ENCODE data around the gene LARGE1. TPM values are rescaled to one million over a fixed set of nuclear protein-coding genes. Genes with fewer than 3 reads are reported as not detected.
A peak's percentile ranks its signal among the peaks of the same experiment; 100 is the strongest.

The LARGE1 gene
- total and polyA plus RNA-seq, 2 of the 4 experiments (the other 2 are of a cell fraction), result 6.2 to 12.4 TPM

- Histone ChIP-seq H3K9me3 (ENCODE audit: control insufficient read depth, insufficient read depth, low read length) (no peaks in the 10 kb centered on the region), H3K4me3 (ENCODE audit: insufficient read depth, low read depth, low read length) (no peak overlapping the region), H3K9ac (ENCODE audit: low read depth, low read length) (no peak overlapping the region), H3K4me2 (ENCODE audit: low read depth, low read length) (no peak overlapping the region), H2BK120ac (ENCODE audit: low read depth, low read length) (no peak overlapping the region), H3K23ac (ENCODE audit: low read depth, low read length) (no peak overlapping the region), H2BK20ac (ENCODE audit: low read depth, low read length) (no peak overlapping the region), H2BK5ac (ENCODE audit: low read depth, low read length, poor library complexity, severe bottlenecking) (no peak overlapping the region), H3K56ac (ENCODE audit: extremely low read depth, insufficient read depth, low read length) (no peak overlapping the region), H2AFZ (replicated peaks; ENCODE audit: low read length, poor library complexity) (no peak overlapping the region), H3K79me1 (ENCODE audit: low read depth in 1 of 2, low read length in 2 of 2) (no peaks in the 10 kb centered on the region), H4K91ac (ENCODE audit: insufficient read depth, low read depth, low read length) (no peak overlapping the region), H3K36me3 (ENCODE audit: control insufficient read depth, insufficient read depth, low read length) (no peaks in the 10 kb centered on the region), H3K27ac (ENCODE audit: insufficient read depth, low read length) (no peak overlapping the region), H4K5ac (ENCODE audit: low read depth, low read length) (no peak overlapping the region), H2BK15ac (ENCODE audit: low read depth, low read length) (no peak overlapping the region), H3K9me1 (ENCODE audit: insufficient read depth, low read length) (no peaks in the 10 kb centered on the region), H2AK5ac (ENCODE audit: low read depth, low read length) (no peak overlapping the region), H3K4ac (ENCODE audit: low read depth, low read length) (no peak overlapping the region), H3K14ac (replicated peaks; ENCODE audit: low read depth, low read length) (no peak overlapping the region), H4K20me1 (ENCODE audit: insufficient read depth, low read length) (no peaks in the 10 kb centered on the region), H2AK9ac (replicated peaks; ENCODE audit: low read depth, low read length, poor library complexity) (no peak overlapping the region), H3K4me1 (ENCODE audit: control insufficient read depth, insufficient read depth, low read length) (no peaks in the 10 kb centered on the region), H3K27me3 (ENCODE audit: control insufficient read depth, insufficient read depth, low read length) (no peaks in the 10 kb centered on the region), H4K8ac (ENCODE audit: low read depth in 2 of 2, low read length in 2 of 2) (no peak overlapping the region), H3K18ac (ENCODE audit: low read depth, low read length) (no peak overlapping the region)
- no peak for TF ChIP-seq MAZ (IDR thresholded peaks at IDR 0.05; ENCODE audit: borderline replicate concordance, low read depth, low read length)
- TF ChIP-seq RAD21 (IDR thresholded peaks at IDR 0.05; ENCODE audit: low read length), result no peak
- TF ChIP-seq NFE2L2 (IDR thresholded peaks at IDR 0.05; ENCODE audit: low read depth, low read length), result no peak
- TF ChIP-seq SMC3 (IDR thresholded peaks at IDR 0.05; ENCODE audit: low read depth, low read length), result no peak
- no peak for TF ChIP-seq BHLHE40 (IDR thresholded peaks at IDR 0.05; ENCODE audit: low read depth, low read length)
- TF ChIP-seq, protein P1, sequence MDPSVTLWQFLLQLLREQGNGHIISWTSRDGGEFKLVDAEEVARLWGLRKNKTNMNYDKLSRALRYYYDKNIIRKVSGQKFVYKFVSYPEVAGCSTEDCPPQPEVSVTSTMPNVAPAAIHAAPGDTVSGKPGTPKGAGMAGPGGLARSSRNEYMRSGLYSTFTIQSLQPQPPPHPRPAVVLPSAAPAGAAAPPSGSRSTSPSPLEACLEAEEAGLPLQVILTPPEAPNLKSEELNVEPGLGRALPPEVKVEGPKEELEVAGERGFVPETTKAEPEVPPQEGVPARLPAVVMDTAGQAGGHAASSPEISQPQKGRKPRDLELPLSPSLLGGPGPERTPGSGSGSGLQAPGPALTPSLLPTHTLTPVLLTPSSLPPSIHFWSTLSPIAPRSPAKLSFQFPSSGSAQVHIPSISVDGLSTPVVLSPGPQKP (IDR thresholded peaks at IDR 0.05; ENCODE audit: borderline replicate concordance, low read depth, low read length), result no peak
- TF ChIP-seq CEBPB (IDR thresholded peaks at IDR 0.05; ENCODE audit: low read depth, low read length), result no peak
- no peak for TF ChIP-seq MAFK (IDR thresholded peaks at IDR 0.05; ENCODE audit: low read depth, low read length)
- no peak for TF ChIP-seq MXI1 (IDR thresholded peaks at IDR 0.05; ENCODE audit: borderline replicate concordance, low read depth, low read length)
- no peak for TF ChIP-seq CHD1 (IDR thresholded peaks at IDR 0.05; ENCODE audit: low read depth, low read length)
- TF ChIP-seq POLR2A (IDR thresholded peaks at IDR 0.05; ENCODE audit: low read depth, low read length), result no peak
- no peak for TF ChIP-seq FOS (IDR thresholded peaks at IDR 0.05; ENCODE audit: low read depth, low read length)
- TF ChIP-seq RFX5 (IDR thresholded peaks at IDR 0.05; ENCODE audit: low read depth, low read length), result no peak
- TF ChIP-seq, protein P2, sequence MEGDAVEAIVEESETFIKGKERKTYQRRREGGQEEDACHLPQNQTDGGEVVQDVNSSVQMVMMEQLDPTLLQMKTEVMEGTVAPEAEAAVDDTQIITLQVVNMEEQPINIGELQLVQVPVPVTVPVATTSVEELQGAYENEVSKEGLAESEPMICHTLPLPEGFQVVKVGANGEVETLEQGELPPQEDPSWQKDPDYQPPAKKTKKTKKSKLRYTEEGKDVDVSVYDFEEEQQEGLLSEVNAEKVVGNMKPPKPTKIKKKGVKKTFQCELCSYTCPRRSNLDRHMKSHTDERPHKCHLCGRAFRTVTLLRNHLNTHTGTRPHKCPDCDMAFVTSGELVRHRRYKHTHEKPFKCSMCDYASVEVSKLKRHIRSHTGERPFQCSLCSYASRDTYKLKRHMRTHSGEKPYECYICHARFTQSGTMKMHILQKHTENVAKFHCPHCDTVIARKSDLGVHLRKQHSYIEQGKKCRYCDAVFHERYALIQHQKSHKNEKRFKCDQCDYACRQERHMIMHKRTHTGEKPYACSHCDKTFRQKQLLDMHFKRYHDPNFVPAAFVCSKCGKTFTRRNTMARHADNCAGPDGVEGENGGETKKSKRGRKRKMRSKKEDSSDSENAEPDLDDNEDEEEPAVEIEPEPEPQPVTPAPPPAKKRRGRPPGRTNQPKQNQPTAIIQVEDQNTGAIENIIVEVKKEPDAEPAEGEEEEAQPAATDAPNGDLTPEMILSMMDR (conservative IDR thresholded peaks at IDR 0.05; ENCODE audit: low read depth, low read length), result no peak
- no peak for TF ChIP-seq USF2 (IDR thresholded peaks at IDR 0.05; ENCODE audit: low read depth, low read length)
- no peak for TF ChIP-seq RCOR1 (IDR thresholded peaks at IDR 0.05; ENCODE audit: insufficient replicate concordance, low read length)
- CTCF ChIA-PET, result no interaction called here
- dilution Hi-C loops (cut with HindIII; ENCODE audit: low sequenced_read_pairs, unreplicated experiment), result no loop called here
- DNase-seq (no peak), ATAC-seq (ENCODE audit: low read depth) (peak; percentile 17; the same call in 1 of the 2 replicates)
- in situ Hi-C loops (cut with MboI; ENCODE audit: low sequenced_read_pairs), result no loop called here
- POLR2A ChIA-PET (ENCODE audit: unreplicated experiment), result no interaction called here
- WGBS, 2 experiments (ENCODE audit: extremely low coverage in 2 of 2, insufficient read length in 1 of 2), result 71% methylated on average over 1 of the region's 4 CpGs; no CpG with 5 or more reads in 1 of the 2 experiments
- intact Hi-C loops (cut with micrococcal nuclease), result no loop called here
- no TSS peak for BruUV-seq (replicated peaks)
Observed at GRCh38 chr22:33666279-33666960, 253.9 kb downstream of the LARGE1 start.

Measured in IMR-90 (cell line).